GM18873 (cell line): Measurements from ENCODE around the gene MAML2.
"Not testable (repeated sequence)": the region's sequence is repeated elsewhere in the genome, so short reads cannot be mapped to it uniquely, and the experiment has no call there.

ENCODE experiments used
- ATAC-seq: cut with Tn5 transposase; IDR thresholded peaks from one replicate; pipeline ENCODE4 v1.9.1; 2021; ENCODE audit warnings: mild to moderate bottlenecking, moderate library complexity, moderate number of reproducible peaks; ENCODE audit not compliant: unreplicated experiment, low FRiP score

MAML2 gene

GRCh38 chr11:96194581-96195374, 148.2 kb downstream of the MAML2 start:
- ATAC-seq = no peak

DNA sequence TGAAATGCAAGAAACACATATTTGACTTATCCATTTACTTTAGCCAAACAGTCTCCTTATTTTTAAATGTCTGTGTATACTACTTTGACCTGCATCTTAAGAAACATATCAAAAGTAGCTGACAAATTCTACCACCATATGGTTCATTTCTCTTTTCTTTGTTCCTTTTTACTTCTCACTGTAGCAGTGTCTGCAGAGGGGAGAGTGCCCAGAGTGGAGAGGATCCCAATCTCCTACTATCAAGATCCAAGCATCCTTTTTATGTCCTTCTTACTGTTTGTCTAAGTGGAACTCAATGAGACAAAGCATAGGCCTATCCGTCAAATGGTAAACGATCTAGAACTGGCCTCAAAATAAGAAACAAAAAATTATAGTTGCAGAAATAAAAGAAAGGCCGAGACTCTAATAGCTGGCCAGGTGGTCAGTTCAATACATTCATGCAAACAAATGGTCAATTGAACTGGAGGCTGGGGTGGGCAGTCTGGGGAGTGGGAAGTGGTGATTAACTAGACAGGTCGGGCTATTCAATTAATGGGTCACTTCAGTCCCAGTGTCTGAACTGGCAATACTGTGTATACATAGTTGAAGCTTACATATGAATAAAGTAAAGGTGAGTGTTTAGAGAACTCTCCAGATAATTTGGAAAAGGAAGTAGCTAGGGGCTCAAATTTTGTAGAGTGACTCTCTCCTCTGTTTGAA, 149.1 kb downstream of the MAML2 start:
- no peak for ATAC-seq

DNA sequence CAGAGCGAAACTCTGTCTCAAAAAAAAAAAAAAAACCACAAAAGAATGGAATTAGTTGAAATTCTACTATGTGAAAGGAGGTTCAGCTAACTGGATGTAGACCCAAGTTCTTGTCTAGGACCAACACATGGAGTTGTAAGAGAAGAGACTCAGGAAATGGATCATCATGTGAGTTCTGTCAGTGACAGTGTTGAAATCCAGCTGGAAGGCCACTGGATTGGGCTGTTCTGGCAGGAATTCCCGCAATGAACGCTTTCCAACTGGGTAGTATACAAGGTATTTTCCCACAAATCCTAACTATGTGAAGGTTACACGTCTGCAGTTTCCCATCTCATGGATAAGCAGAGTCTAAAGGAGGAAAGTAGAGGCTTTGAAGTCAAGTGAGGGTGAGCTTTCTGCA, 151.2 kb downstream of the MAML2 start:
- ATAC-seq = no peak

- peak; percentile 51 for ATAC-seq
These were observed 153.6 kb downstream of the MAML2 start for GRCh38 chr11:96189351-96189750.

DNA sequence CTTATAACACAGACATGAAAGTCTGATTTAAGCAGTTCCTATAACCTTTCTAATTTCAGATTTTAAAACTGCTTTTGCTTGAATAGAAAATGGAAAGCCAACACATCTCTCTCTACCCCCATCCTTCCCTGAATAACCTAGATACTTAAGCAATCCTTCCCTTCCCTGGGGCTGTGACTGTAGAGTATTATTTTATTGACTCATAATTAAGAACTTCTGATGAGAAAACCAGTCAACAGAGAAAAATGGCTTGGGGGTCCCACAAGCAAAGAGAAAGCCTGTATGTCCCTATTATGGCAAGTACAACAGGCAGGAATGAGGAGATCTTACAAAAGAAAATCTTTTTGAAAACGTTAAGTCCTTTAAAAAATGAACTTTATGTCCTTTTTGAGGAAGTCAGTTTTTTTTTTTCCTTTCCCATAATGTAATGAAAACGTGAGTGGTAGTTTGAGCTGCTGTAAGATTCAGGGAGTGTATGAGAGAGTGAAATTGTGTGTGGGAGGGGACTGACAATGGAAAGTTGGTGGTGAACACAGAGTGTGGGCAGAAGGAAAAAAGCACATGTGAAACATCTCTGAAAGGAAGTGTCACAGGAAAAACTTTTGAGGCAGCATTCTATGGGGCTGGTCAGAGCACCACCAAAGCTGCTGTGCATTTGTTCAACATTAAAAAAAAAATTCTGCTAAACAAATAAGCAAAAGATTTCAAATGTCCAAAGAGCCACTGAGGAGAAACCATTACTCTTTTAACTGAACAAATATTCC, 154.6 kb downstream of the MAML2 start:
- peak; percentile 54 for ATAC-seq

DNA sequence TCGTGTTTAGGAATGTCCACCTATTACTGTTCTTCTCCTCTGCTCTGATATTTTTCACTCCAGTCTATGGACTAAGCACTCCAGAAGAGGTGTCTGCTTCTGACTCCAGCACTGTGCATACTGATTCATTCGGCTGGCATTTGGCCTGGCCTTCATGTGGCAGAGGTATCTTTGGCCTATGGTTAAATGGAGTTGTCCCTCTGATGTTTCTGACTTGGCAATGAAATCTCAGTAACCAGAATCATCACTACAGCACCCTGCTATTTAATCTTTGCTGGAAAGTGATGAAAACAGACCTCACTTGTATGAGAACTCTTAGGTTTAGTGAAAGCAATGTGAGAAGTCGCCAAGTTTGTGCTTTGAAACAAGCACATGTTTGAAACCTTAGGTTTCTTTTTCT, 155.2 kb downstream of the MAML2 start:
- ATAC-seq = no peak

GRCh38 chr11:96186806-96187205, 156.2 kb downstream of the MAML2 start:
- no peak for ATAC-seq

DNA sequence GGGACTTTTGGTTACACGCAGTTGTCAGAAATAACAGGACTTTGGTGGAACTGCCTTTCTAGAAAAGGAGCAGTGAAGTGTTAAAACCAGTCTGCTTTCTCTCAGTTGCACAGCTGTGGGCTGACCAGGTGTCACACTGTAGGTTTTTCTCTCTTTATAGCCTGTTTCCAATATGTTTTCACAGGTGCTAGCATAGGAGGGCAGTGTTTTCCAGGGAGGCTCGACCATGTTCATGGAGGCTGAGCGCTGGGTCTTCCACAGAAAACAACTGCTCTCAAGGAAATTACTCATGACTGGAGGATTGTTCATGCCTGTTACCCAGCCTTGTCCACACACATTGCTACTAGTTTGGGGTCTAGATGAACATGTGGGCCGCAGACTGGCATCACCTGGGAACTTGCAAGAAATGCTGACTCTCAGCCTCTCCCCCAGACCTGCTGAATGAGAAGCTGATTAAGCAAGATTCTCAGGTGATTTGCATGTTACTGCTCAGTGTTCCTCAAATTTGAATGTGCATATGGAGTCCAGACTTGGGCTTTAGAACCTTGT, 157.7 kb downstream of the MAML2 start:
- peak; percentile 64 for ATAC-seq

DNA sequence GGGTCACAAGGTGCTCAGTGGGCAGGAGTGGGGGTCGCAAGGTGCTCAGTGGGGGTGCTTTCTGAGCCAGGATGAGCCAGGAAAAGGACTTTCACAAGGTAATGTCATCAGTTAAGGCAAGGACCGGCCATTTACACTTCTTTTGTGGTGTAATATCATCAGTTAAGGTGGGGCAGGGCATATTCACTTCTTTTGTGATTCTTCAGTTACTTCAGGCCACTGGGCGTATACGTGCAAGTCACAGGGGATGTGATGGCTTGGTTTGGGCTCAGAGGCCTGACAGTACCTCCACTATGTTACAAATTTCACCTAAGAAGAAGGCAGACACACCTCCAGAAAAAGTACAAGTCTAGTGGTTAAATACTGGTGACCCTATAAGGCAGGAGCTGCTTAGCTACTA, 162.1 kb downstream of the MAML2 start:
- ATAC-seq = not testable (repeated sequence)

DNA sequence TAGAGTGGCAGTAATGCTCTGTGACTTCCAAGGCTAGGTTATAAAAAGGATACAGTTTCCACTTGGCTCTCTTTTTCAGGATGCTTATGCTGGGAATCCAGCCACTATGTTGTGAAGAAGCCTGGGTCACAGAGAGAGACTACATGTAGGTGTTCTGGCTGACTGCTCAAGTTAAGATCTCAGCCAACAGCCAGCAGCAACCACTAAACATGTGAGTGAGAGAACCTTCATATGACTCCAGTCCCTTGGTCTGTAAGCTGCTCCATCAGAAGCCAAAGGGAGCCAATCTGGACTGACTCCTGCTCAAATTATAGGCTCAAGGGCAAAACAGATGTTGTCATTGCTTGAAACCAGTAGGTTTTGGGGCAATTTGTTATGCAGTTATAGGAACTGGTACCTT, 162.7 kb downstream of the MAML2 start:
- no peak for ATAC-seq

DNA sequence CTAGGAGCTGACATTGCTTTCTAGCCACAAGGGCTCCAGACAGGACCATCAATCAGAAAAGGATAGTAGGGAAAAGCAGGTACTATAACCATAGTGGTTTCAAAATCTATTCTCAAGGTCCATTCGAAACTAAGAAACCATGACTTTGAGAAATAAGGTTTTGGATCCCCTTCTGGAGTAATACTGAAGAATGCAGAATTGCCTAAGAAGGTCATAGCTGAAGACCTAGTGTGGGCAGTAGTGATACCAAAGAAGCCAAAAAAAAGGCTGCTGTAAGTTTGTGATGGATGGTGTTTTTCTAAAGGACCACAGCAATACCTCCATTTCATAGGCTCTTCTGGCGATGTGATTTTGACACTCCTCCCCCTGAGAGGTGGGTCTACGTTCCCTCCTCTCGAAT, 163.1 kb downstream of the MAML2 start:
- ATAC-seq = no peak

DNA sequence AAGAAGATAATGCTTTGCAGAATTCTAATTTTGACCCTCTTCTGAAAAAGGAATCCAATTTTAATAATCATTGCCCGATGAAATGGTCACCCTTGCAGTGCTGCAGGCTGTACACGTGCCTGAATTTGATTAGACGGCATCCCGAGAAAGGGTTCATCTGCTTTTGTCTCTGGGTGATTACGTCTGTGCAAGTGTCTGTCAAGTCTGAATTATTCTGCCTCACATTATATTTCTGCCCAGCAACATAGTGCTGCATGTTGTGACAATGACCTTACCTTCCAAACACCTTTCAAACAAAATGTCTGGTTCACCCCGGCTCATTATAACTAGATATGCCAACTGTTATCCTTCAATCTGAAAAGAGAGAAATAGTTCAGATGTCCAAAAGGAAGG, 164.1 kb downstream of the MAML2 start:
- ATAC-seq = no peak

DNA sequence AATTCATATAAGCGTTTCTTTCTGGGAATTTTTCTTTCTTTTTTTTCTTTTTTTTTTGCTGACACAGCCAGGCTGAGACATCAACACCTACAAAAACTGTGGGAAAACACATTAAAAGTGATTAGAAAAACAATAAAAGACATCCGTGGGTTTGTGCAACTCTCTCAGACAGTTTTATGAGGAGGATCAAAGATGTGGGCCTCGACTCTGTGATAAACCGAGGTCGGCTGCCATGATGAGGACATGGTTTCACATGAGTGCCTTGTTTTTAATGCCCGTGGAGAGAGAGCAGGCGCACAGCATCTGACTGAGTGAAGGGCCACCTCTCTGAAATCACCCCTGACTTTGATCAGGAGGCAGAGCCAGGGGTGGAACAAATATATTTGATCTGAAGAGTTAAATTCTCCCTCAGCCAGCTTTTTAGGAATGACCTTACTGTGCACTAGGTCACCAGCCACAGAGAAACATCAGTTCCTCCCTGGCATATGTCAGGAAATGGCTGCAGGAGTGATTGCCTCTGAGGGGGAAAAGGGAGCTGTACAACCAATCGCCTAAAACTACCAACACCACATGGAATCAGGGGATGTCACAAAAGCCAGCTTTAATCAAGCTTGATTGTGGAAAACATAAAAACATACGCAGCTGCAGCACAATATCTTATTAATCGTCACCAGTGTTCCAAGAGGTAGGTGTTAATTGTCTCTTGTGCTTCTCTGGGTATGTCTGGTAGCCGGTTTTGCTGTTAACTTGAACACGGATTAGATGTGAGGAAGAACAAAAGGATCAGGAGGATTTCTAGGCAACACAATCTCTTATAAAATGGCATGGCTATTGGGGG, 164.7 kb downstream of the MAML2 start:
- no peak for ATAC-seq

DNA sequence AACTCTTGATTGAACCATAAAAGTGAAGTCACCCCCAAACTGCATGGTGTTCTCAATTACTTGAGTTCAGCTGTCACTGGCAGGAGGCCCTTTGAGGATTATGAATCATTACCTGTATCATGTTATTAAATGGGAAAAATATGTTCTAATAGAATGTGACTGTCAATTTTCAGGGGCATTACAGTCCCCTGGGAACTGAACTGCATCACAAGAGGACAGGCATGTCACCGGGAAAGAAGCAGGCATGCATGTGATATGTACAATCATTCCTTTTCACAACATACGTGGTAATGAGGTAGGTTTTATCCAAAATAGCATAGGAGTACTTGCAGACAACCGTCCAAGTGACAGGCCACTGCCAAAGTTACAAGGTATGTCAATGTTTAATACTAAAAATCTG, 165.8 kb downstream of the MAML2 start:
- no peak for ATAC-seq

GRCh38 chr11:96173906-96174305, 169.1 kb downstream of the MAML2 start:
- ATAC-seq = no peak

- ATAC-seq = no peak
These were observed 169.6 kb downstream of the MAML2 start for GRCh38 chr11:96173422-96173821.

DNA sequence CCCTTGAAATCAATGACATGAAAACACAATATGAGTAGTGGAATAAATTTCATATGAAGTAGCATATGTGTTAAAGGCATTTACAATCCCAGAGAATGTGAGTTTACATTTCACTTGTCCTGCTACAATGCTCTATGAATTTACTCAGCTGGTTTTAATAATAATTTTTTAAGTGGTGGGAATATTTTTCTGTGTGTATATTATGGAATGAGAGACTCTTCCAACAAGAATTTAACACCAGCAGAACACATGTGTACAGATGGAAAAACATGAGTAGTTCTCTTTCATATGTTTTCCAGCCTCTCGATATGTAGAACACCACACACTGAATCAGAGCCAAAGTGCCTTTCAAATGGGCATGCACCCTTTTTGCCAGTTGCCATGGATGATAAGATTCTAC, 170.4 kb downstream of the MAML2 start:
- no peak for ATAC-seq

DNA sequence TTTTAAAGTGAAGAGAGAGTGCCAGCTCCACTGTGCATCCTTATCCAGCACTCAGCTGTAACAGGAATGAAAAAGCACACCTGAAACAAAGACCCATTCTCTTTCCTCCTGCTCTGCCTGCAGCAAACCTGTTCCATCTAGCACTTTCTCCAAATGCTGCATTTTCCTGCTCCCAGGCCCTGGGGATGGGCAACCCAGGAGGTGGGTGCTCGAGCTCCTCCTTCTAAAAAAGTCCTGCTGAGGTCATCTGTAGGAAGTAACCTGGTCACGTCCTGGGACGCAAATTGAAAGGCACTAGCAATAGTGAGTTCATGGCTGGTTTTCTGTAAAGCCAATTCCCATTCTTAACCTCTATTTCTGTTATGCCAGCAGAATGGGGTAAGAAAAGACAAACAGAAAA, 173.7 kb downstream of the MAML2 start:
- ATAC-seq = no peak

DNA sequence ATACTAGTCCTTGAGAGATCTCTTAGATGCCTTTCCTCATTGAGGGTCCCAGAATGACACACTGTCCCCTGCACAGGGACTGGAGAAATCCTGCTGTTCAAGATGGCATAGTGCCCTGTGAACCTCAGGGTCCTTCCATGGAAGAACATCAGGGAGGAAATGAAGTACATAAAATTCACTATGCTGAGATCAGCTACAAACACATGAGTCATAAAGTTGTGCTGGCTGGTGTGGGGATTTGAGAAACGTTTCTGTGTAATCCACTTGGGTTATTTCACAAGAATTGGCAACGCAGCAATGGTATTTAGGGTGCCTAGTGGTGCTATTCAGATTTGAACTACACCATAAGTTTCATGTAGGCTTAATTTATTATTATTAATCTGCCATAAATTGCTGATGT, 174.4 kb downstream of the MAML2 start:
- no peak for ATAC-seq

- ATAC-seq = no peak
These were observed 175.2 kb downstream of the MAML2 start for GRCh38 chr11:96167787-96168186.
